ENCODE data around the gene FOXK1.

- TF ChIP-seq CTCF (IDR thresholded peaks at IDR 0.05) (peak in 1 of 6 experiments; percentile 2), POLR2A (IDR thresholded peaks at IDR 0.05) (peak; percentile 59 to 89)
Observed at GRCh38 chr7:4725014-4725849, 43.1 kb downstream of the FOXK1 start.

All from adrenal gland (tissue), 5 donors.